ENCODE results near the gene RPN1.
"Not testable (repeated sequence)": the region's sequence is repeated elsewhere in the genome, so short reads cannot be mapped to it uniquely, and the experiment has no call there.

DNA sequence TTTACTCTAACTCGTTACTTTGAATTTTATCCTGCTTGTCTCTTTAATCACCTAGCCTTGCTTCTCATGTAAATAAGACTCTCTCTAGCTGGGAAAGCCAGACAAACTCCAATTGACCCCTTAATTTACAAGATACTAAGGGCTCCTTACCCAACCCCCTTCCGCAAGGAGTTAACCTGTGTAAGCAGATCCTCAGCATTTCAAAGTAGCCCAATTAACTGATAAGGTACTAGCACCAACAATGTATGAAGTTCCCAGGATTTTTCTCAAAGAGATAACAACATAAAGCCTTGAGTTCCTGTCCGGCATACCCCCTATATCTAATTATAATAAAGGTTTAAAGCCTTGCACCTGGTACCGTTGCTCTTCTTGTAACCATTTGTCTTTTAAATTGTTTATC, 25.2 kb upstream of the RPN1 start:
- TF ChIP-seq, protein P1, sequence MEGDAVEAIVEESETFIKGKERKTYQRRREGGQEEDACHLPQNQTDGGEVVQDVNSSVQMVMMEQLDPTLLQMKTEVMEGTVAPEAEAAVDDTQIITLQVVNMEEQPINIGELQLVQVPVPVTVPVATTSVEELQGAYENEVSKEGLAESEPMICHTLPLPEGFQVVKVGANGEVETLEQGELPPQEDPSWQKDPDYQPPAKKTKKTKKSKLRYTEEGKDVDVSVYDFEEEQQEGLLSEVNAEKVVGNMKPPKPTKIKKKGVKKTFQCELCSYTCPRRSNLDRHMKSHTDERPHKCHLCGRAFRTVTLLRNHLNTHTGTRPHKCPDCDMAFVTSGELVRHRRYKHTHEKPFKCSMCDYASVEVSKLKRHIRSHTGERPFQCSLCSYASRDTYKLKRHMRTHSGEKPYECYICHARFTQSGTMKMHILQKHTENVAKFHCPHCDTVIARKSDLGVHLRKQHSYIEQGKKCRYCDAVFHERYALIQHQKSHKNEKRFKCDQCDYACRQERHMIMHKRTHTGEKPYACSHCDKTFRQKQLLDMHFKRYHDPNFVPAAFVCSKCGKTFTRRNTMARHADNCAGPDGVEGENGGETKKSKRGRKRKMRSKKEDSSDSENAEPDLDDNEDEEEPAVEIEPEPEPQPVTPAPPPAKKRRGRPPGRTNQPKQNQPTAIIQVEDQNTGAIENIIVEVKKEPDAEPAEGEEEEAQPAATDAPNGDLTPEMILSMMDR (IDR thresholded peaks at IDR 0.05; ENCODE audit: poor library complexity): not testable (repeated sequence)
- TF ChIP-seq EZH2phosphoT487 (IDR thresholded peaks at IDR 0.05; ENCODE audit: low read depth, severe bottlenecking, unreplicated experiment): not testable (repeated sequence)
